Measurements from ENCODE around the gene CEBPA. TPM values are rescaled to one million over a fixed set of nuclear protein-coding genes. Genes with fewer than 3 reads are reported as not detected.

CEBPA gene
- total and polyA plus RNA-seq, 2 experiments from 2014 or later = 0.50 to 2.6 TPM

- no peak for TF ChIP-seq ZNF462 (CRISPR knock-in tag; IDR thresholded peaks at IDR 0.05)
- no peak for TF ChIP-seq EZH2 (IDR thresholded peaks at IDR 0.05; ENCODE audit: low read depth, unreplicated experiment)
Measured at GRCh38 chr19:33275933-33276619, 26.3 kb downstream of the CEBPA start (continued).

- Histone ChIP-seq H4K20me1 (replicated peaks; ENCODE audit: insufficient read depth) (no peaks in the 10 kb centered on the region), H3K4me2 (no peak overlapping the region), H3K4me3 (no peak overlapping the region), H3K79me2 (replicated peaks; ENCODE audit: insufficient read depth) (no peaks in the 10 kb centered on the region), H3F3A (replicated peaks; ENCODE audit: low read depth) (no peaks in the 10 kb centered on the region), H3K27ac (ENCODE audit: low read depth) (no peak overlapping the region), H3K36me3 (ENCODE audit: insufficient read depth) (no peaks in the 10 kb centered on the region), H3K27me3 (ENCODE audit: insufficient read depth) (no peaks in the 10 kb centered on the region), H2AFZ (no peak overlapping the region), H3K9me2 (ENCODE audit: insufficient read depth) (no peaks in the 10 kb centered on the region), H3K4me1 (ENCODE audit: insufficient read depth) (no peaks in the 10 kb centered on the region)
- Mint-ChIP-seq H3K36me3 (ENCODE audit: low read depth) (no peaks in the 10 kb centered on the region), H3K27me3 (ENCODE audit: insufficient read depth, low read depth, poor library complexity) (peaks cover 9% of the 10 kb centered on the region), H3K9me3 (no peaks in the 10 kb centered on the region), H3K4me1 (peaks cover 22% of the 10 kb centered on the region), H3K4me3 (no peak overlapping the region), H3K27ac (no peak overlapping the region)
- no peak for ATAC-seq
- DNase-seq (ENCODE audit: low spot score) = no peak
- TF ChIP-seq POLR2AphosphoS5 (IDR thresholded peaks at IDR 0.05; ENCODE audit: low read depth) (no peak), NANOG (IDR thresholded peaks at IDR 0.05; ENCODE audit: borderline replicate concordance) (no peak), ZNF462 (CRISPR knock-in tag; IDR thresholded peaks at IDR 0.05) (no peak), ZNF331 (CRISPR knock-in tag; IDR thresholded peaks at IDR 0.05; ENCODE audit: low read depth) (no peak)
Measured at GRCh38 chr19:33275559-33275932, 26.8 kb downstream of the CEBPA start.

Measured in GM23338 (cell line).